Ammon's horn (tissue), 1 donor: ENCODE data around the gene OR8B8.
"Not testable (repeated sequence)": the region's sequence is repeated elsewhere in the genome, so short reads cannot be mapped to it uniquely, and the experiment has no call there.

Experiments
- DNase-seq: peaks from one replicate; pipeline ENCODE4 v3.0.0-alpha.2; 2016; ENCODE audit warnings: low spot score

OR8B8 gene

GRCh38 chr11:124441519-124441918, 4.0 kb downstream of the OR8B8 start:
- DNase-seq, result no peak

- no peak for DNase-seq
These were observed 4.4 kb downstream of the OR8B8 start for GRCh38 chr11:124441081-124441480.

- DNase-seq, result no peak
These were observed 4.9 kb downstream of the OR8B8 start for GRCh38 chr11:124440608-124441007.

- DNase-seq, result no peak
These were observed 10.8 kb downstream of the OR8B8 start for GRCh38 chr11:124434699-124435098.

DNA sequence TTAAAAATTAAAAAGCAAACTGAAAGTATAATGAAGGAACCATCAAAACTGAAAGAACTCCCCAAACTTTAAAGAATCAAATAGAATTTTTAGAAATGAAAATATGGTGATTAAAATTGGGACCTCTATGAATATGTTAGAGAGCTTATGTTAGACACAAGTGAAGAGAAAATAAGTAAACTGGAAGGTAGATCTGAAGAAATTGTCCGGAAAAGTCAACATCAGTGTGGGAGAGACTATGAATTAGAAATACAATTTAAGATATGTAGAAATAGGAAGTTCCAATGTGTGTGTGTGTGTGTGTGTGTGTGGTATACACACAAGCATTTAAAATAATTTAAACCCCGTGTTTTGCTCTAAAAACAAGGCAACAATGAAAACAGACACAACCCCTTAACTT, 15.9 kb downstream of the OR8B8 start:
- DNase-seq, result no peak

- no peak for DNase-seq
These were observed 21.0 kb downstream of the OR8B8 start, which contains the start of gene OR8B4 for GRCh38 chr11:124424384-124424921. Gene OR8B4, minus strand, starts transcription at chr11:124424871. Its CDS starts 0 bp downstream, at chr11:124424871.

DNA sequence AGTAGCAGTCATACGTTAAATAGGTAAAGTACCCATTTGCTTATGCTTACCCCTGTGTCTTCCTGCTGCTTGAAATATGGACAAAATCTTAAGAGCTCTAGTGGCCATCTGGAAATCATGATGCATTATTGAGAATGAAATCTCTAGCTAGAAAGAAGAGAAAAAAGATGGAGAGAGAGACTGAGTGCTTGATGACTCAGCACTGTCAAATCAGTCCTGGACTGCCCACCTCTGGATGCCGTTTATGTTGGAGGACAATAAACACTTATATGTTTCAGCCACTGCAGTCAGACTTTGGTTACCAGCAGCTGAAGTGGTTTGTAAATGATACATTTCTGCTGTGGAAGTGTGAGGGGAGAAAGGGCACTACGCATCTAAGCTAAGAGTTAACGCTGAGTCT, 24.5 kb downstream of the OR8B8 start:
- DNase-seq, result no peak

- peak; percentile 15 for DNase-seq
These were observed 30.1 kb downstream of the OR8B8 start for GRCh38 chr11:124415356-124415923.

DNA sequence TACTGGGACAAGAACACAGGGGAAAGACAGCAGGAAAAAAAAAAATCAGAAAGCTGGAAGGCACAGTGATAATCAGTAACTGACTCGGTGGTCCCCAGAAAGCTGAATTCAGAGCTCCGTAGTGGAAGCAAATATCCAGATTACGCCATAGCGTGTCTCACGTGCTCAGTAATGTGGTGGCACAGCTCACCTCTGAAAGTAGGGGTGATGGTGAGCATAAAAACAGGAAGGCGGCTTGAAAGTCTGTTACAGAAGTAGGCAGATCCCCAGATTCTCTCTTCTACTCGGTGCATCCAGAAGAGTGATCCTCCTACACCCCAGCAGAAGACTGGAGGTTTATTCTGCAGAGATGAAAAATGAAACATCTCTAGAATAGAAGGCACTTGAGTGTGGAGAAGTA, 35.6 kb downstream of the OR8B8 start:
- DNase-seq, result no peak

- DNase-seq, result no peak
These were observed 39.9 kb downstream of the OR8B8 start for GRCh38 chr11:124405581-124405980.

- DNase-seq, result not testable (repeated sequence)
These were observed 42.3 kb downstream of the OR8B8 start for GRCh38 chr11:124403186-124403585.

DNA sequence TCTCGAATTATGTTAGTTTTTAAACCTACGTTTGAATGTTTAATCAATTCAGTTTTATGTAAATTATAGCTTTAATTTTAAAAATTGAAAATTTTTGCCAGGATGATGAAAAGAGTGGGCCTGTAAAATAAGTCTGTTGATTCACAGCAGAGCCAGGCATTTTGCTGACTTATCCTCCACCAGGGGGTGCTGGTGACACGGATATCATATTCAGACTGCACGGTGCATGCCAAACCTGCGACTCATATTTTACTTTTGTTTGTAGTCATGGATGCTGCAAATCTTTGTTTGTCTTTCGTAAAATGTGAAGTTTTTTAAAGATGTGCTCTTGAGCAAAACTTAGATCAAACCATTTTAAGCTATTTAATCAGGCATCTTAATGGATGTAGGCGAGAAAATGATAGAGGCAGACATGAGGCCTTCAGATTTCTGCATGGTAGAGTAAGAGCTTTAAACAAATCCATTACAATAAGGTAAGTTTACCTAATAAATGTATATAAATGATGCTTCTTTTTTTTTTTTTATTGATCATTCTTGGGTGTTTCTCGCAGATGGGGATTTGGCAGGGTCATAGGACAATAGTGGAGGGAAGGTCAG, 43.1 kb downstream of the OR8B8 start:
- DNase-seq, result peak; percentile 71

DNA sequence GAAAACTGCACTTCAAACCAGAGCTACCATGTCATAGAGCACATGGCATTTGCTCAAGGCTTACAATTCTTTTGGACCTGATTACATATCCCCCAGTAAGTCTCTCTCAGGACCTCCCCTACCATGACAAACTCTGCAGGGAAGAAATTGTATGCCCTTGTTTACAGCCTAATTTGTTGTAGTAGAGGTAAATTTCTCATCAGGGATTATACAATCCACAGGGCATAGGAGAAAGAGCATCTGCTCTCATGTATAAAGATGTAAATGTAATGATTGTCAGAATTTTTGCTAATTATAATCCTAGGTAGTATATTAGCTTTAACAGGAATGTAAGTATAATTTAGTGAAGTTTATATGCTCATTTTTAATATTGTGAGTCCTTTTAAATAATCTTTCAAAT, 46.6 kb downstream of the OR8B8 start, which contains the start of gene OR8B3:
Gene OR8B3 (minus strand): TSS at position 101 of the 400 bp plus-strand sequence. CDS start 1,673 bp downstream, outside the sequence.
- no peak for DNase-seq

DNA sequence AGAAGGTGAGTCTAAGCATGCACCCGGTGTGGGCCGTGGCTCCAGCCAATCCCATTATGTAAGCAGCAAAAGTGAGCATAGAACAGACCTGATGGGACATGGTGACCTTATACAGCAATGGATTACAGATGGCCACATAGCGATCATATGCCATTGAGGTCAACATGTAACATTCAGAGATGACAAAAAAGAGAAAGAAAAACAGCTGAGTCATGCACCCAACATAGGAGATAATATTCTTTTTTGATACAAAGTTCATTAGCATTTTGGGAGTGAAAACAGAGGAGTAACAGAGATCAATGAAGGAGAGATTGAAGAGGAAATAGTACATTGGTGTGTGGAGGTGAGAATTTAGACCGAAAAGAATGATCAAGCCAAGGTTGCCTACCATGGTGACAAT, 48.6 kb downstream of the OR8B8 start:
- not testable (repeated sequence) for DNase-seq

DNA sequence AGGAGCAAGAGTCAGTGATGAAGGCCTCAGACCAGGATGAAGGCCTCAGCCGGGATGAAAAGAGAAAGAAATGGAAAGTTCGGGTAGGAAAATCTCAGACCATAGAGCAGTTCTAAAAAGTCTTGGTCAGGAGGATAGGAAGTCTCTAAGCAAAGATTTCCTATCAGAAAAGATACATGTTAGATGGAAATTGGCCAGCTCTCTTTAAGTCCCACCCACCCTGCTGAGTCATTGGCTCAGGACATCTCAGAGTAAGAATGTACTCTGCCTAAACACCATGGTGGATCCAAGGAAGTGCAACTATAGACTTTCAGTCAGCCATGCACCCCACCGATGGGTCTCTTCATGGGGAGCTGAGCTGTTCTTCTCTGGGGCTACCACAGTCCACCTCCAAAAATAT, 51.1 kb downstream of the OR8B8 start:
- no peak for DNase-seq
